Prostate gland (tissue), 2 donors: ENCODE measurements around the gene ANKRD44.

Experiments used
- POLR2AphosphoS5 ChIP-seq: sonication (generic); formaldehyde crosslinking; IDR thresholded peaks from one replicate; pipeline ENCODE4 v1.6.1; 2017; ENCODE audit warnings: antibody characterized with exemption
- TF ChIP-seq, protein P1 (sequence below), 4 experiments: fragments of 200-600 bp in 2 of 4; fragments of 450-650 bp in 2 of 4; sonication (generic) in 2 of 4; IDR thresholded peaks; 1 replicate in 3 of 4; 2 replicates in 1 of 4; pipeline ENCODE4 v1.5.1; 2016 to 2019; ENCODE audit warnings: antibody characterized with exemption in 4 of 4, mild to moderate bottlenecking in 2 of 4, moderate library complexity in 2 of 4

DNA sequence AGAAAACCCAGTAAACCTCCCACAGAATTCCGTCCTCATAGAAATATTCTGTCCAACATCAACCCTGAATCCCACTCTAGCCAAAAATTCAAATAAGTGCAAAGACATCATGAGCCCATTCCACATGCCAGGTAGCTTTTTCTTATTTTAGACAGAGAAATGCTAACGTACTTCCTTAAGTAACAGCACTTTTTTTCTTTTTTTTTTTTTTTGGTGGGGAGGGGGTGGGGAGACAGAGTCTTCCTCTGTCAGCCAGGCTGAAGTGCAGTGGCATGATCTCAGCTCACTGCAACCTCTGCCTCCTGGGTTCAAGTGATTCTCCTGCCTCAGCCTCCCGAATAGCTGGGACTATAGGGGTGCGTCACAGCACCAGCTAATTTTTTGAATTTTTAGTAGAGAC, 45.5 kb downstream of the ANKRD44 start:
- no peak for TF ChIP-seq POLR2AphosphoS5
- TF ChIP-seq, protein P1, sequence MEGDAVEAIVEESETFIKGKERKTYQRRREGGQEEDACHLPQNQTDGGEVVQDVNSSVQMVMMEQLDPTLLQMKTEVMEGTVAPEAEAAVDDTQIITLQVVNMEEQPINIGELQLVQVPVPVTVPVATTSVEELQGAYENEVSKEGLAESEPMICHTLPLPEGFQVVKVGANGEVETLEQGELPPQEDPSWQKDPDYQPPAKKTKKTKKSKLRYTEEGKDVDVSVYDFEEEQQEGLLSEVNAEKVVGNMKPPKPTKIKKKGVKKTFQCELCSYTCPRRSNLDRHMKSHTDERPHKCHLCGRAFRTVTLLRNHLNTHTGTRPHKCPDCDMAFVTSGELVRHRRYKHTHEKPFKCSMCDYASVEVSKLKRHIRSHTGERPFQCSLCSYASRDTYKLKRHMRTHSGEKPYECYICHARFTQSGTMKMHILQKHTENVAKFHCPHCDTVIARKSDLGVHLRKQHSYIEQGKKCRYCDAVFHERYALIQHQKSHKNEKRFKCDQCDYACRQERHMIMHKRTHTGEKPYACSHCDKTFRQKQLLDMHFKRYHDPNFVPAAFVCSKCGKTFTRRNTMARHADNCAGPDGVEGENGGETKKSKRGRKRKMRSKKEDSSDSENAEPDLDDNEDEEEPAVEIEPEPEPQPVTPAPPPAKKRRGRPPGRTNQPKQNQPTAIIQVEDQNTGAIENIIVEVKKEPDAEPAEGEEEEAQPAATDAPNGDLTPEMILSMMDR (IDR thresholded peaks at IDR 0.05), result no peak
